ENCODE measurements around the gene RAB5B. TPM values are rescaled to one million over a fixed set of nuclear protein-coding genes. Genes with fewer than 3 reads are reported as not detected.
A peak's percentile ranks its signal among the peaks of the same experiment; 100 is the strongest.

The RAB5B gene
- total and polyA plus RNA-seq, 7 donors = 36.8 to 107 (median 92.8) TPM

- intact Hi-C loops (cut with DNase I) = loop anchor here (5.0 to 10.0 kb wide), 2 partner anchors 33 to 270 kb away; partner anchors contain the start of genes CDK2 (in 2 of the 2) and PMEL (in 2 of the 2)
- TF ChIP-seq CTCF (IDR thresholded peaks at IDR 0.05) = no peak
- H3K27me3 ChIP-seq (ENCODE audit: insufficient read depth in 3 of 3, low read length in 2 of 3) = peaks cover 0 to 21% (median 3%) of the 10 kb centered on the region in 3 donors
Measured at GRCh38 chr12:55934773-55935172, 39.1 kb upstream of the RAB5B start.

GRCh38 chr12:55935738-55936151, 38.1 kb upstream of the RAB5B start:
- intact Hi-C loops (cut with DNase I) = loop anchor here in 1 of 2 donors (10.0 kb wide), 1 partner anchor 271 kb away; no protein-coding TSS in a partner anchor
- Histone ChIP-seq H3K4me1 (peaks cover 10% of the 10 kb centered on the region), H3K36me3 (ENCODE audit: insufficient read depth in 1 of 2, low read depth in 1 of 2) (no peaks in the 10 kb centered on the region), H3K4me3 (peak overlapping the region; percentile 29), H3K27me3 (ENCODE audit: insufficient read depth in 3 of 3, low read length in 2 of 3) (peaks cover 0 to 21% (median 3%) of the 10 kb centered on the region in 3 donors), H3K27ac (no peak overlapping the region), H3K9me3 (no peaks in the 10 kb centered on the region)
- ATAC-seq = no peak
- DNase-seq = peak; percentile 51 to 70
- WGBS, 3 donors = 39 to 47% (median 41%) methylated on average over 26 of the region's 26 CpGs
- no peak for TF ChIP-seq CTCF (IDR thresholded peaks at IDR 0.05)

More at GRCh38 chr12:55934773-55935172, 39.1 kb upstream of the RAB5B start:
- ATAC-seq (no peak), DNase-seq (no peak)
- WGBS, 3 donors = 93 to 100% (median 95%) methylated on average over 1 of the region's 1 CpG
- H3K4me3 ChIP-seq = no peak overlapping the region
- H3K27ac ChIP-seq = no peak overlapping the region
- H3K9me3 ChIP-seq = no peaks in the 10 kb centered on the region
- H3K36me3 ChIP-seq (ENCODE audit: insufficient read depth in 1 of 2, low read depth in 1 of 2) = no peaks in the 10 kb centered on the region
- H3K4me1 ChIP-seq = peaks cover 13% of the 10 kb centered on the region

- TF ChIP-seq CTCF (IDR thresholded peaks at IDR 0.05) = no peak
- 76 to 85% (median 81%) methylated on average over 2 of the region's 2 CpGs for WGBS, 3 donors
- Histone ChIP-seq H3K27ac (no peak overlapping the region), H3K36me3 (ENCODE audit: insufficient read depth in 1 of 2, low read depth in 1 of 2) (no peaks in the 10 kb centered on the region), H3K27me3 (ENCODE audit: insufficient read depth in 3 of 3, low read length in 2 of 3) (peaks cover 0 to 14% (median 5%) of the 10 kb centered on the region in 3 donors), H3K4me3 (no peak overlapping the region), H3K9me3 (no peaks in the 10 kb centered on the region), H3K4me1 (peaks cover 2% of the 10 kb centered on the region)
- ATAC-seq (no peak), DNase-seq (no peak)
- intact Hi-C loops (cut with DNase I) = loop anchor here in 1 of 2 donors (10.0 kb wide), 1 partner anchor 273 kb away; no protein-coding TSS in a partner anchor
Measured at GRCh38 chr12:55937981-55938380, 35.9 kb upstream of the RAB5B start.

- no peak for ATAC-seq
- no peak overlapping the region for H3K4me3 ChIP-seq
- H3K27me3 ChIP-seq (ENCODE audit: insufficient read depth in 3 of 3, low read length in 2 of 3) = peaks cover 0 to 5% (median 4%) of the 10 kb centered on the region in 3 donors
- no peak for TF ChIP-seq CTCF (IDR thresholded peaks at IDR 0.05)
- H3K9me3 ChIP-seq = no peaks in the 10 kb centered on the region
- H3K4me1 ChIP-seq = no peaks in the 10 kb centered on the region
- WGBS, 3 donors = 92 to 94% (median 93%) methylated on average over 8 of the region's 8 CpGs
- DNase-seq = no peak
- H3K27ac ChIP-seq = no peak overlapping the region
- intact Hi-C loops (cut with DNase I) = loop anchor here in 1 of 2 donors (10.0 kb wide), 1 partner anchor 274 kb away; no protein-coding TSS in a partner anchor
- H3K36me3 ChIP-seq (ENCODE audit: insufficient read depth in 1 of 2, low read depth in 1 of 2) = no peaks in the 10 kb centered on the region
Measured at GRCh38 chr12:55938826-55939501, 34.9 kb upstream of the RAB5B start.
